PC-3 (cell line): Measurements from ENCODE around the gene CCN6. TPM values are rescaled to one million over a fixed set of nuclear protein-coding genes. Genes with fewer than 3 reads are reported as not detected.

Experiments
- ATAC-seq: fragments of 200-7000 bp; cut with Tn5 transposase; 2 replicates; pipeline ENCODE4 v1.9.1; 2020; ENCODE audit warnings: mild to moderate bottlenecking, moderate library complexity
- BruUV-seq: library from RNA; stranded (reverse); fragments of 400-500 nt; replicated peaks from 2 replicates; lab custom pipeline; 2021; lab: Mats Ljungman, UMichigan
- CTCF ChIA-PET: fragments of 300-600 bp; sonication (Branson Sonifier 250); formaldehyde crosslinking; loops from one replicate; lab custom pipeline; 2022; ENCODE audit warnings: antibody characterized with exemption; lab: Charles Lee
- POLR2A ChIA-PET: fragments of 300-600 bp; sonication (Branson Sonifier 250); formaldehyde crosslinking; loops from one replicate; lab custom pipeline; 2022; ENCODE audit warnings: antibody characterized with exemption; ENCODE audit not compliant: unreplicated experiment; lab: Charles Lee
- DNase-seq: peaks from one replicate; pipeline ENCODE4 v3.0.0-alpha.2; 2015
- H2AFZ ChIP-seq: fragments of 300-600 bp; sonication (generic); 2 replicates; pipeline ENCODE4 v1.6.0; 2016; ENCODE audit warnings: antibody characterized with exemption, low read length
- H3F3A ChIP-seq: fragments of 300-600 bp; sonication (generic); one replicate; pipeline ENCODE4 v1.6.0; 2017; ENCODE audit warnings: antibody characterized with exemption, low read length, control low read depth, mild to moderate bottlenecking; ENCODE audit not compliant: unreplicated experiment
- H3K27ac ChIP-seq: fragments of 300-600 bp; sonication (generic); 2 replicates; pipeline ENCODE4 v1.5.1; 2016; ENCODE audit warnings: mild to moderate bottlenecking, low read length
- H3K27me3 ChIP-seq: fragments of 300-600 bp; sonication (generic); 2 replicates; pipeline ENCODE4 v1.6.1; 2016; ENCODE audit warnings: low read length, mixed read lengths
- H3K36me3 ChIP-seq: fragments of 300-600 bp; sonication (generic); 2 replicates; pipeline ENCODE4 v1.6.1; 2016; ENCODE audit warnings: low read depth, mixed run types, low read length, mixed read lengths
- H3K4me1 ChIP-seq: fragments of 300-600 bp; sonication (generic); 2 replicates; pipeline ENCODE4 v1.5.1; 2016; ENCODE audit warnings: low read length; ENCODE audit not compliant: insufficient read depth
- H3K4me2 ChIP-seq: fragments of 300-600 bp; sonication (generic); 2 replicates; pipeline ENCODE4 v1.6.0; 2016; ENCODE audit warnings: low read length
- H3K4me3 ChIP-seq: fragments of 300-600 bp; sonication (generic); 2 replicates; pipeline ENCODE4 v1.5.1; 2016; ENCODE audit warnings: mild to moderate bottlenecking, low read length, mixed read lengths
- H3K79me2 ChIP-seq: fragments of 300-600 bp; sonication (generic); 2 replicates; pipeline ENCODE4 v1.6.1; 2017; ENCODE audit warnings: low read length, mixed read lengths
- H3K9ac ChIP-seq: fragments of 300-600 bp; sonication (generic); 2 replicates; pipeline ENCODE4 v1.6.0; 2016; ENCODE audit warnings: mild to moderate bottlenecking, low read length
- H3K9me2 ChIP-seq: fragments of 300-600 bp; sonication (generic); replicated peaks from 2 replicates; pipeline ENCODE4 v1.6.1; 2016; ENCODE audit warnings: mixed run types, low read length, mixed read lengths
- H3K9me3 ChIP-seq: fragments of 300-600 bp; sonication (generic); 2 replicates; pipeline ENCODE4 v1.6.1; 2016; ENCODE audit warnings: low read length, mixed read lengths
- H4K20me1 ChIP-seq: fragments of 300-600 bp; sonication (generic); 2 replicates; pipeline ENCODE4 v1.6.1; 2016; ENCODE audit warnings: low read length, mixed read lengths
- EZH2 ChIP-seq: fragments of 300-600 bp; sonication (generic); IDR thresholded peaks from one replicate; pipeline ENCODE4 v1.6.1; 2017; ENCODE audit warnings: antibody characterized with exemption, mild to moderate bottlenecking, low read length; ENCODE audit not compliant: unreplicated experiment
- EZH2phosphoT487 ChIP-seq: fragments of 300-600 bp; sonication (generic); IDR thresholded peaks from 2 replicates; pipeline ENCODE4 v1.6.1; 2018; ENCODE audit warnings: mild to moderate bottlenecking, antibody characterized with exemption, low read length, borderline replicate concordance
- intact Hi-C: fragments of 100-400 bp; cut with micrococcal nuclease; formaldehyde crosslinking; loops from 2 replicates; pipeline ENCODE4 v1.9.0; 2023
- total RNA-seq: library from RNA; depleted of rRNA; stranded (reverse); fragments of >200 nt; gene quantifications from 2 replicates; pipeline ENCODE4 v1.2.3, GENCODE V29; 2014
- TF ChIP-seq, protein P1 (sequence below): fragments of 300-600 bp; sonication (generic); conservative IDR thresholded peaks from 2 replicates; pipeline ENCODE4 v1.5.1; 2017; ENCODE audit warnings: antibody characterized with exemption, low read depth, mild to moderate bottlenecking, low read length

CCN6 gene
- total RNA-seq, 1 experiment from 2014 or later = not detected

DNA sequence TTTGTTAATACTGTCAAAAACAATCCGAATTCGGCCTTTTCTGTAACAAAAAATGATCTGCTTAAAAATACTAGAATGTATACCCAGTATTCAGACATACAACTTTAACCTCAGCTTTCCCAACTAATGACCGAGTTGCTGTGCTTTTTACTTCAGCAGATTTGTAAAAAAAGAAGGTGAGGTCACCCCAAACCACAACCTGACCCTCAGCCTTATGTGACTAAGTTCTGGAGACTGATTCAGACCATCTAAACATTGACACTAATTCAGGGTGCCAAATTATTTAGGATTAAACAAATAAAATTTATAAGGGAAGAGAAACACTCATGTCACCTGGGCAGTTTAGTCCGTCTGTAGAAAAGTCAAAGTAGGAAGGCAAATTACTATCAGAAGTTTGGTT lies 7.7 kb downstream of the CCN6 start:
- Histone ChIP-seq H3K9me3 (no peaks in the 10 kb centered on the region), H3F3A (no peaks in the 10 kb centered on the region), H4K20me1 (no peaks in the 10 kb centered on the region), H3K79me2 (no peaks in the 10 kb centered on the region), H3K36me3 (no peaks in the 10 kb centered on the region), H3K9me2 (no peaks in the 10 kb centered on the region), H3K4me2 (no peak overlapping the region), H3K27me3 (no peaks in the 10 kb centered on the region), H3K4me1 (peaks cover 10% of the 10 kb centered on the region), H3K27ac (no peak overlapping the region), H3K9ac (no peak overlapping the region), H3K4me3 (no peak overlapping the region), H2AFZ (no peak overlapping the region)
- TF ChIP-seq EZH2 (no peak), EZH2phosphoT487 (no peak)
- TF ChIP-seq, protein P1, sequence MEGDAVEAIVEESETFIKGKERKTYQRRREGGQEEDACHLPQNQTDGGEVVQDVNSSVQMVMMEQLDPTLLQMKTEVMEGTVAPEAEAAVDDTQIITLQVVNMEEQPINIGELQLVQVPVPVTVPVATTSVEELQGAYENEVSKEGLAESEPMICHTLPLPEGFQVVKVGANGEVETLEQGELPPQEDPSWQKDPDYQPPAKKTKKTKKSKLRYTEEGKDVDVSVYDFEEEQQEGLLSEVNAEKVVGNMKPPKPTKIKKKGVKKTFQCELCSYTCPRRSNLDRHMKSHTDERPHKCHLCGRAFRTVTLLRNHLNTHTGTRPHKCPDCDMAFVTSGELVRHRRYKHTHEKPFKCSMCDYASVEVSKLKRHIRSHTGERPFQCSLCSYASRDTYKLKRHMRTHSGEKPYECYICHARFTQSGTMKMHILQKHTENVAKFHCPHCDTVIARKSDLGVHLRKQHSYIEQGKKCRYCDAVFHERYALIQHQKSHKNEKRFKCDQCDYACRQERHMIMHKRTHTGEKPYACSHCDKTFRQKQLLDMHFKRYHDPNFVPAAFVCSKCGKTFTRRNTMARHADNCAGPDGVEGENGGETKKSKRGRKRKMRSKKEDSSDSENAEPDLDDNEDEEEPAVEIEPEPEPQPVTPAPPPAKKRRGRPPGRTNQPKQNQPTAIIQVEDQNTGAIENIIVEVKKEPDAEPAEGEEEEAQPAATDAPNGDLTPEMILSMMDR = no peak
- peak; percentile 51 for DNase-seq
- intact Hi-C loops = no loop called here
- no TSS peak for BruUV-seq
- peak; percentile 76 for ATAC-seq
- CTCF ChIA-PET = no interaction called here
- POLR2A ChIA-PET = no interaction called here

DNA sequence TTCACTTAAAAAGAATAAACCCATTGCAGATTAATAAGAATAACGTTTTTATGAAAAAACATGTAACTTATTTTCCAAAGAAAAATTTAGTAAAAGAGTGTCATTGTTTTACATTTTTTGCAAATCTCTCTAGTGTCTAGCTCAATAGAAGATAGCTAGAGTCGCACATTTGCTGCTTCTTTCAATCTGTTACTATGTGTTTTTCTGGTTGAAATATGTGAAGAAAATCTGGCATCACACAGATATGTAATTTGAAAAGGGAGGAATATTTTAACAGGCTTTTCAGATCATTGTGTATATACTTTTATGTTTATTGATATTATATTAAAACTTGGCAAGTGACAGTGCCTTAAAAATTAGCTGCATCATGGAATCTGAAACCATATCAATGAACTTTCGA lies 9.1 kb downstream of the CCN6 start:
- TF ChIP-seq EZH2phosphoT487 = no peak
- TF ChIP-seq, protein P1 = no peak
- no peak for TF ChIP-seq EZH2
- Histone ChIP-seq H3K79me2 (no peaks in the 10 kb centered on the region), H3K9me2 (no peaks in the 10 kb centered on the region), H3K36me3 (no peaks in the 10 kb centered on the region), H2AFZ (no peak overlapping the region), H3K4me2 (no peak overlapping the region), H3K27me3 (no peaks in the 10 kb centered on the region), H3K9me3 (no peaks in the 10 kb centered on the region), H4K20me1 (no peaks in the 10 kb centered on the region), H3K27ac (no peak overlapping the region), H3K4me1 (peaks cover 10% of the 10 kb centered on the region), H3K4me3 (no peak overlapping the region), H3F3A (no peaks in the 10 kb centered on the region), H3K9ac (no peak overlapping the region)
- no peak for ATAC-seq
- BruUV-seq = no TSS peak
- ChIA-PET POLR2A (no interaction called here), CTCF (no interaction called here)
- no peak for DNase-seq
- intact Hi-C loops = no loop called here

- POLR2A ChIA-PET = no interaction called here
- CTCF ChIA-PET = interaction anchor here (0.6 kb wide), 1 partner anchor 733 kb away, joined by 3 read pairs; no protein-coding TSS in a partner anchor
- Histone ChIP-seq H2AFZ (no peak overlapping the region), H3F3A (no peaks in the 10 kb centered on the region), H3K4me1 (peaks cover 10% of the 10 kb centered on the region), H3K4me3 (no peak overlapping the region), H3K9me3 (no peaks in the 10 kb centered on the region), H3K27ac (no peak overlapping the region), H3K9me2 (no peaks in the 10 kb centered on the region), H3K27me3 (no peaks in the 10 kb centered on the region), H4K20me1 (no peaks in the 10 kb centered on the region), H3K9ac (no peak overlapping the region), H3K79me2 (no peaks in the 10 kb centered on the region), H3K36me3 (peaks cover 3% of the 10 kb centered on the region; the same call in 1 of the 2 replicates), H3K4me2 (no peak overlapping the region)
- no peak for TF ChIP-seq EZH2
- TF ChIP-seq, protein P1 = no peak
- no TSS peak for BruUV-seq
- ATAC-seq (peak; percentile 24; the same call in 1 of the 2 replicates), DNase-seq (no peak)
- intact Hi-C loops = no loop called here
Measured at GRCh38 chr6:112065426-112065986, 11.6 kb downstream of the CCN6 start.
